HG03439 (cell line): ENCODE results near the gene ESF1.
"Not testable (repeated sequence)": the region's sequence is repeated elsewhere in the genome, so short reads cannot be mapped to it uniquely, and the experiment has no call there.

Source experiments
- ATAC-seq: cut with Tn5 transposase; IDR thresholded peaks from one replicate; pipeline ENCODE4 v1.9.1; 2021; ENCODE audit warnings: mild to moderate bottlenecking, moderate library complexity; ENCODE audit not compliant: unreplicated experiment

Gene ESF1

DNA sequence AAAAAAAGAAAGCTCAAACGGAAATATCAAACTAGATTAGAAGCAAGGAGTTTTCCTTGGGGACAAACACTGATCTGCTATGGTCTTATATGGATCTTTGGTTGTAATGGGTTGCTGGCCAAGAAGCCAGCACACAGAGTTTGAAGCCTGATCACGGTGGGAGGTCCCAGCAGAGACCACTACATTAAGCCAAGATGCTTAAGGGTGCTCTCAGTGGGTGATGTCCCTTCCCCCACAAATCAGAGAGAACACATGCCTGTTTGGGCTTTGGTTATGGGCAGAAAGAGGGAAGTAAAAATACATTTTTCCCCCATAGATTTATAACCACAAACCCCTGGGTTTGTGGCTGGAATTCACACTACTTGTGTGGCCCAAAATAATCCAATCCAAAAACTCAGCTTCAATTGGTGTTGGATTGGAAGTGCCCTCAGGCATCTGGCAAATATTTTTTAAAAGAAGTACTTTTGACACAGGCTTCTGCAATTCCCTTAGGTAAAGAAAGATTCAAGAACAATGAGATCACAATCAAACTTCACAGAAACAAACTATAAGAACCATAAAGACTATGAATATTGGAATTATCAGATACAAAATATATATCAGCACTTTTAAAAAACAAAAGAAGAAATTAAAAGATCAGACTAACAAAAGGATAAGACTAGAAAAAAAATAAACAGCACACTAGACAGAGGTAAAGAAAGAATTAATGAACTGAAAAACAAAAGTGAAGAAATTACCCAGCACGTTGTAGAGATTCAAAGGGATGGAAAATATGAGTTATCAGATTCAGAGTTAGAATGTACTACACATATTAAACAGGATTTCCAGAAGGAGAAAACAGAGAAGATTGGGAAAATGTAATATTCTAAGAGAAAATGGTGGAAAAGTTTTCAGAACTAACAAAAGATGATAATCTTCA, 44.7 kb downstream of the ESF1 start:
- no peak for ATAC-seq

GRCh38 chr20:13738187-13738586, 46.5 kb downstream of the ESF1 start:
- not testable (repeated sequence) for ATAC-seq

DNA sequence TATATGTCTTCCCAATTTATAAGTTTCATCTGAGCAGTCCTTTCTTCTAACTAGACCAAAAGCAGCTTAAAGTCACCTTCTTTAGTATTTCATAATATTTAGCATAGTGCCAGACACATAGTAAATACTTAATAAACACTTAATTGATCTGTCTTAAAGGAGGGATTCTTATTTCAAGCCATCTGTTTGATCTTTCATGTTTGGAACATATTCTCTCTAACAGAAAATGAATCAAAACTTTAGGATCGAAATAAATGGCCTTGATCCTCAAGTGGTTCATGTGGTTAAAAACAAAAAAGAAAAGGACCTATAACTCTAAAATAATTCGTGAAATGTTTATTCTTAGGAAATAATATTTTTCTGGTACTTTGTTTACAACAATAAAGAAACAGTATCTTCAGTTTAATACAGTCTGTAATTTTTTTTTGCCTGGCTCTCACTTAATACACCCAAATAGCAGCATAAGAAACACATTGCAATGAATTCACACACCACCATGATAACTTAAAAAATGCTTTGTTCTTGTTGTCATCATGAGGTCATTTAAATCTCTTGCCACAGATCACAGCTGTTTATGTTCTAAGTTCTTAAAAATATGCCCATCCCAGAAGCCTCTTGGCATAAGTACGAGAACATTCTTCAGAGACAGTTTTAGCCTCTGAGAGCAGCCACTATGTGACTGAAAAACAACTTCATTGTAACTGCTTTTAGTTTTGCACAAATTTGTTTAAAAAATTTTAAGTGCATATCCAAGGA, 48.1 kb downstream of the ESF1 start:
- ATAC-seq: no peak

DNA sequence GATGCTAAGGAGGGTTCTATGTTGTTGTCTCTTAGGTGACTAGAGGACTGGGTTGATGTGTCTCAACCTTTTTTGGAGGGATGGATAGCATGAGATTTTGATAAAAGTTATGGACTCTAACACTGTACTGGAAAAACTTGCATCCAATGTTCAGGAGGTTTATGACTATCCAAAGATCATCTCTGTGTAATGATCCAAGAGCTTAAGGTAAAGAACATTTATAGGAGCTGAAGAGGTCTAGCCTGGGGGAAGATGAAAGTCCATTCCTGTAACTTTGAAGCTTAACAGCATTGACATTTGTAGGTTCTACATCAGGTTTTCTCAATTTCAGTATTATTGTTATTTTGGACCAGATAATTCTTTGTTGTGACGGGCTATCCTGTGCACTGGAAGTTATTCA, 48.9 kb downstream of the ESF1 start:
- no peak for ATAC-seq

DNA sequence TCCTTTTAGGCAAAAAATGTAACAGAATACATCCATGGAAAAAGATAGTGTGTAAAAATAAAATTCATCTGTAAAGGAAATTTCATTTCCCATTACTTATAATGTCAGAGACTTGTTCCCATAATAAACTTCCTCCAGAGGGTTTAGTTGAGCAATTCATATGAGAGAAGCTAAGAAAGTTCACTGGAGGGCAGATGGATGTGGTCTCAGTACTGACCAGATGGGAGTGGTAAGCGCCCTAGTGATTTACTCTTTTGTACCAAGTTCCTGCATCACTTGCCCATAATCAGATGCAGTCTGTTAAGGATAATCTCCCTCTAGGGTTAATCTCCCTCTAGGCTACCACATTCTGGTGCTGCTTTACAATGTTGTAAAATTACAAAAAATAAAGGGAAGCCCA, 61.7 kb downstream of the ESF1 start:
- ATAC-seq: no peak

- ATAC-seq: peak; percentile 43
Measured at GRCh38 chr20:13718171-13718570, 66.5 kb downstream of the ESF1 start.

- ATAC-seq: peak; percentile 95
Measured at GRCh38 chr20:13717631-13718044, 67.1 kb downstream of the ESF1 start.

GRCh38 chr20:13715171-13715570, 69.5 kb downstream of the ESF1 start:
- no peak for ATAC-seq

- no peak for ATAC-seq
Measured at GRCh38 chr20:13708234-13708633, 76.5 kb downstream of the ESF1 start.

DNA sequence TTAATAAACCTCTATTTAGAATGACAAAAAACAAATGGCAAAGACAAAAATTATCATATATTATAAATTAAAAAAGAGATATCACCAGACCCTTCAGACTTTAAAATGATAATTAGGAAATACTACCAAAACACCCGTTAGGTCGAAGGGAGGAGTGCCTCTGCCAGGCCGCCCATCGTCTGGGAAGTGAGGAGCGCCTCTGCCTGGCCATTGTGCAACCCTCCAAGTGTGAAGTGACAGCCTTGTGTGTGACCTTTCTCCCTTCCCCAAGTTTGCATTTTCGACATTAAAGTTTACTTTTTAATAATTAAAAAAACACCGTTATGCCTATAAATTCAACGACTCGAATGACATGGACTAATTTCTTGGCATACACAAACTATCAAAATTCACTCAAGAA, 81.5 kb downstream of the ESF1 start:
- ATAC-seq: no peak

DNA sequence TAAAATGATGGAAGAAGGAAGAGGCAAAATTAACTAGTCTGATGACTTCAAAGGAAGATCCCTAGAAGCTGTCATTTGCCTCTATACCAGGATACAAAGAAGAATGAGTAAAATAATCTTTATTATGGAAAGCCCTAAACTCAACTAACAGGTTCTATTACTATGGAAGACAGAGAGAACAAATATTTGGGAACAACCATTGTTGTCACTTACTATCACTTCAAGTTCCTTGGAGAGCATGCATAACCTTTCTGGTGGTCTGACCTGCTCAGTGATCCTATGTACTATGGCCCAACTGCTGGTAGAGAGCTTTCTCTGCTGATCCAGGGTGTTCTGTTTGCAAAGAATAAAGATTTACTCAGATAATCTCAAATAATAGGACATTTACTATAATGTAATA, 83.2 kb downstream of the ESF1 start:
- ATAC-seq: no peak

DNA sequence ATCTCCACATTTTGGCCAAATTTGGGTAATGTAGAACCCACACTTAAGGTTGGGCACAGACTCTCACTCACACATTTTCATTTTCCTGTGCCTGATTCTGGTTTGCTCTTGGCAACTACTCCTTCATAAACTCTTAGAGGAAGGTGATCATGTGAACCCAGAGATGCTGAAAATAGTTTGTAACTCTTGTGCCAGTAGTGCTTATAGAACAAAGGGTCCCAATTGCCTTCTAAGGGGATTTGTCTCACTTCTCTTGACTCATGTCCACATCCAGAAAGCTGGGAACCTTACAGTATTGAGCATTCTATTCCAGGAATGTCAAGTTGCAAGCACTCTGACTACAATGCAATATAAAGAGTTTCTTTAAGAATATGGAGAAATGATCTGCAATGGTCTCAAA, 84.0 kb downstream of the ESF1 start:
- no peak for ATAC-seq

- no peak for ATAC-seq
Measured at GRCh38 chr20:13694420-13695150, 90.1 kb downstream of the ESF1 start.

- no peak for ATAC-seq
Measured at GRCh38 chr20:13692802-13693736, 91.7 kb downstream of the ESF1 start.

GRCh38 chr20:13690943-13691342, 93.8 kb downstream of the ESF1 start:
- no peak for ATAC-seq

- no peak for ATAC-seq
Measured at GRCh38 chr20:13687815-13688214, 96.9 kb downstream of the ESF1 start.

DNA sequence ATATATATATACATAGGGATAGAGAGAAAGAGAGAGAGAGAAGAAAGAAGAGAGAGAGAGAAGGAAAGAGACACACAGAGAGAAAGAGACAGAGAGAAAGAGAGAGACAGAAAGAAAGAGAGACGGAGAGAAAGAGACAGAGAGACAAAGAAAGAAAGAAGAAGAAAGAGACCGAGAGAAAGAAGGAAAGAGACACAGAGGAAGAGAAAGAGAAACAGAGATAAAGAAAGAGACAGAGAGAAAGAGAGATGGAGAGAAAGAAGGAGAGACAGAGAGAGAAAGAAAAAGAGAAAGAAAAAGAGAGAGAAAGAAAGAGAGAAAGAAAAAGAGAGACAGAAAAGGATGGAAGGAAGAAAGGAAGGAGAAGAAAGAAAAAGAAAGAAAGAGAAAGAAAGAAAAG, 99.1 kb downstream of the ESF1 start:
- no peak for ATAC-seq

DNA sequence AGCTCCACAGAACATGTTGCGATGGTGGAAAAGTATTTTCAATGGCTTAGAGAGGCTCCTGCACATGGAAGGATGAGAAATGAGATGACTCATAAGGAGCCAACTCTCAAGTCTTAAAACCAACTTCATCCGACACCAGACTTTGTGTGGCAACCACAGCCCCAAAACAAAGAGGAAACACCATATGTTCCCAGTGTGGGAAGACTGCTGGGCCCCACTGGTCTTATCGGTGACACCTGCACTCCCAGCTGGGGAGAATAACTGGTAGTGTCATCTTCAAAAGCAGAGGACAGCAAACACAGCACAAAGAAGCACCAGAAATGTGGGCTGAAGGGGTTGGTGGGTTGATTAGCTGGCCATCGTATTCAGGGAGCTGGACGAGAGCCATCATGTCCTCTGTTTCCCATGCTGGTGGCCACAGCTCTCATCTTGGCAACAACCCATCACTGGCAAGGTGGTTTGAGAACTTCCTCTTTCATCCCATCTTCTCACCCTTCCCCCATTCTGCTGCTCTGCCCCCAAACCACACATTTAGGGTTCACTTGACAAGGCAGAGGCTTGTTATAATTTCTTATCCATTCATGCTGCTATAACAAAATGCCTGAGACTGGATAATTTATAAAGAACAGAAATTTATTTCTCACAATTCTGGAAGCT, 100.0 kb downstream of the ESF1 start:
- peak; percentile 42 for ATAC-seq

DNA sequence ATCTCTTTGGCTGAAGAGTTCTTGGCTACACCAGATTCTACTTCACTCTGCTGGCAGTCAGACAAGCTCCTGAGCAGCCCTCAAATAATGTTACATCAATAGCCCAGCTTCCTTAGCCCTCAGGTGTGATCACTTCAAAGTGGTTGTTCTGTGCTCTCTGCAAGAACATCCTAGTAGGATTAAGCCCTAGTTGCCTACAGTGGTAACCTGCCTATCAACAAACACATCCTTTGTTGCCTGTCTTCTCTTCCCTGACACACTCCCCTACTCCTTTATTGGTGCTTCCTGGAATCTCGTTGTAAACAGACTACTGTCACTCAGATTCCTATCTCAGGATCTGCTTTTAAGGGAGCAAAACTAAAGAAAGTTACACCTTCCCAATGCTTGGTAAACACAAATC, 100.9 kb downstream of the ESF1 start:
- ATAC-seq: no peak
